Lung (tissue), 12 donors: ENCODE results near the gene NRG2. TPM values are rescaled to one million over a fixed set of nuclear protein-coding genes. Genes with fewer than 3 reads are reported as not detected.

Experiments used
- ATAC-seq: fragments of 200-7000 bp; cut with Tn5 transposase; one replicate; pipeline ENCODE4 v1.9.1; 2020; ENCODE audit warnings: moderate number of reproducible peaks; ENCODE audit not compliant: insufficient read depth, low FRiP score
- DNase-seq, 3 donors: peaks; one replicate each; pipeline ENCODE4 v3.0.0-alpha.2; 2013 to 2017
- H3K27ac ChIP-seq, 2 donors: one replicate each; pipeline ENCODE4 v1.5.1; 2013; ENCODE audit warnings: mild to moderate bottlenecking in 2 of 2, moderate library complexity in 2 of 2, control low read depth in 1 of 2, inconsistent platforms in 1 of 2, low read depth in 1 of 2, low read length in 1 of 2
- H3K27me3 ChIP-seq, 3 donors: one replicate each; pipeline ENCODE4 v1.5.1; 2013; ENCODE audit warnings: low read length in 2 of 3; ENCODE audit not compliant: control insufficient read depth in 3 of 3, insufficient read depth in 3 of 3
- H3K36me3 ChIP-seq, 4 donors: one replicate each; pipeline ENCODE4 v1.5.1; 2013; ENCODE audit warnings: low read length in 4 of 4, mild to moderate bottlenecking in 1 of 4, moderate library complexity in 1 of 4; ENCODE audit not compliant: control insufficient read depth in 4 of 4, insufficient read depth in 4 of 4
- H3K4me1 ChIP-seq, 5 donors: one replicate each; pipeline ENCODE4 v1.5.1; 2013; ENCODE audit warnings: low read length in 5 of 5, mild to moderate bottlenecking in 2 of 5, moderate library complexity in 1 of 5; ENCODE audit not compliant: control insufficient read depth in 5 of 5, insufficient read depth in 5 of 5
- H3K4me3 ChIP-seq: one replicate; pipeline ENCODE4 v1.5.1; 2013; ENCODE audit warnings: mild to moderate bottlenecking, control low read depth, moderate library complexity
- H3K9ac ChIP-seq, 2 donors: one replicate each; pipeline ENCODE4 v1.5.1; 2013; ENCODE audit warnings: low read length in 2 of 2, control low read depth in 1 of 2; ENCODE audit not compliant: insufficient read depth in 1 of 2
- H3K9me3 ChIP-seq, 4 donors: one replicate each; pipeline ENCODE4 v1.5.1; 2013; ENCODE audit warnings: low read length in 3 of 4, mild to moderate bottlenecking in 1 of 4, moderate library complexity in 1 of 4; ENCODE audit not compliant: control insufficient read depth in 4 of 4, insufficient read depth in 3 of 4
- CTCF ChIP-seq: IDR thresholded peaks from 2 replicates; pipeline ENCODE4 v1.5.1; 2012; ENCODE audit warnings: mild to moderate bottlenecking; ENCODE audit errors: control extremely low read depth, extremely low read depth
- WGBS, 2 donors: extraction: QIAGEN DNeasy Blood & Tissue Kit; methylation state at CpG; one replicate each; pipeline ENCODE4 v1.1.7; 2013; 5-methylcytosine and 5-hydroxymethylcytosine counted together
- polyA plus RNA-seq, 2 donors: library from polyadenylated mRNA; stranded (reverse); fragments of 200-250 nt; gene quantifications; one replicate each; pipeline ENCODE4 v1.2.1, GENCODE V29; 2013
- total RNA-seq, 2 donors: library from RNA; depleted of rRNA in 1 of 2; stranded (reverse); fragments of >200 nt in 1 of 2; gene quantifications; one replicate each; pipeline ENCODE4 v1.2.1, GENCODE V29; 2014 to 2021
- donor health status: control.
- donor health status: control.
- donor health status: Bipolar disorder and iron deficiency.
- donor health status: healthy.
- donor health status: DM: yes; HTN: yes; CAD: no.

NRG2 gene
- total and polyA plus RNA-seq, 4 donors, result 0.41 to 3.0 (median 1.0) TPM

- H3K4me1 ChIP-seq, result peaks cover 0 to 8% (median 0%) of the 10 kb centered on the region in 5 donors
- H3K4me3 ChIP-seq, result no peak overlapping the region
- no peak overlapping the region for H3K9ac ChIP-seq
- no peak overlapping the region for H3K27ac ChIP-seq
- DNase-seq (no peak), ATAC-seq (no peak)
- 92 to 94% methylated on average over 4 of the region's 4 CpGs for whole genome bisulfite sequencing, 2 donors
- H3K9me3 ChIP-seq, result no peaks in the 10 kb centered on the region
- H3K36me3 ChIP-seq, result no peaks in the 10 kb centered on the region
- no peaks in the 10 kb centered on the region for H3K27me3 ChIP-seq
- TF ChIP-seq CTCF, result no peak
Measured at GRCh38 chr5:139956342-139956741, 86.8 kb downstream of the NRG2 start.

GRCh38 chr5:139955616-139956273 lies 87.4 kb downstream of the NRG2 start:
- H3K4me3 ChIP-seq, result no peak overlapping the region
- ATAC-seq (no peak), DNase-seq (peak in 1 of 3 donors; percentile 22)
- peaks cover 0 to 8% (median 0%) of the 10 kb centered on the region in 5 donors for H3K4me1 ChIP-seq
- H3K9me3 ChIP-seq, result no peaks in the 10 kb centered on the region
- no peak for TF ChIP-seq CTCF
- no peak overlapping the region for H3K9ac ChIP-seq
- no peaks in the 10 kb centered on the region for H3K36me3 ChIP-seq
- H3K27me3 ChIP-seq, result no peaks in the 10 kb centered on the region
- no peak overlapping the region for H3K27ac ChIP-seq
- 48 to 55% methylated on average over 5 of the region's 5 CpGs for WGBS, 2 donors

- no peaks in the 10 kb centered on the region for H3K36me3 ChIP-seq
- 87 to 89% methylated on average over 5 of the region's 5 CpGs for WGBS, 2 donors
- TF ChIP-seq CTCF, result no peak
- ATAC-seq, result no peak
- no peak overlapping the region for H3K9ac ChIP-seq
- no peak overlapping the region for H3K27ac ChIP-seq
- DNase-seq, result no peak
- no peaks in the 10 kb centered on the region for H3K9me3 ChIP-seq
- H3K4me3 ChIP-seq, result no peak overlapping the region
- no peaks in the 10 kb centered on the region for H3K27me3 ChIP-seq
- H3K4me1 ChIP-seq, result peaks cover 0 to 8% (median under 1%) of the 10 kb centered on the region in 5 donors
Measured at GRCh38 chr5:139955053-139955605, 88.0 kb downstream of the NRG2 start.

- WGBS, 2 donors, result 84 to 85% methylated on average over 8 of the region's 8 CpGs
- peak in 1 of 3 donors; percentile 15 for DNase-seq
Measured at GRCh38 chr5:139954462-139954861, 88.6 kb downstream of the NRG2 start.

More at GRCh38 chr5:139954462-139954861, 88.6 kb downstream of the NRG2 start:
- no peak for TF ChIP-seq CTCF
- H3K9me3 ChIP-seq, result no peaks in the 10 kb centered on the region
- no peaks in the 10 kb centered on the region for H3K27me3 ChIP-seq
- H3K27ac ChIP-seq, result no peak overlapping the region
- no peaks in the 10 kb centered on the region for H3K36me3 ChIP-seq
- ATAC-seq, result no peak
- H3K9ac ChIP-seq, result no peak overlapping the region
- H3K4me3 ChIP-seq, result no peak overlapping the region
- H3K4me1 ChIP-seq, result peaks cover 0 to 8% (median 6%) of the 10 kb centered on the region in 5 donors
